Measurements from ENCODE around the gene HOXB8. TPM values are rescaled to one million over a fixed set of nuclear protein-coding genes. Genes with fewer than 3 reads are reported as not detected.

Gene HOXB8
- total and polyA plus RNA-seq, 2 experiments from 2014 or later = not detected

- H3K4me1 ChIP-seq (ENCODE audit: insufficient read depth) = peaks cover 76% of the 10 kb centered on the region
- no peaks in the 10 kb centered on the region for H3K36me3 Mint-ChIP-seq (ENCODE audit: low read depth)
- no peaks in the 10 kb centered on the region for H3K79me2 ChIP-seq (replicated peaks; ENCODE audit: insufficient read depth)
- no peak overlapping the region for H3K4me3 Mint-ChIP-seq
- H3K27ac ChIP-seq (ENCODE audit: low read depth) = no peak overlapping the region
- ATAC-seq = no peak
- H3K4me1 Mint-ChIP-seq = peaks cover 28% of the 10 kb centered on the region
- H3K9me3 Mint-ChIP-seq = no peaks in the 10 kb centered on the region; the same call in 2 of the 3 replicates
- no peak overlapping the region for H3K4me2 ChIP-seq
- H3K27me3 Mint-ChIP-seq (ENCODE audit: insufficient read depth, low read depth, poor library complexity) = no peaks in the 10 kb centered on the region
- H3K27ac Mint-ChIP-seq = no peak overlapping the region
- H3K36me3 ChIP-seq (ENCODE audit: insufficient read depth) = no peaks in the 10 kb centered on the region
- peaks cover 100% of the 10 kb centered on the region for H3K27me3 ChIP-seq (ENCODE audit: insufficient read depth)
- peaks cover 73% of the 10 kb centered on the region for H3F3A ChIP-seq (replicated peaks; ENCODE audit: low read depth)
- no peak for DNase-seq (ENCODE audit: low spot score)
- no peak overlapping the region for H2AFZ ChIP-seq
- H3K9me2 ChIP-seq (ENCODE audit: insufficient read depth) = no peaks in the 10 kb centered on the region
- peaks cover 70% of the 10 kb centered on the region for H4K20me1 ChIP-seq (replicated peaks; ENCODE audit: insufficient read depth)
- TF ChIP-seq ZNF331 (CRISPR knock-in tag; IDR thresholded peaks at IDR 0.05; ENCODE audit: low read depth) = no peak
- no peak for TF ChIP-seq ZNF114 (CRISPR knock-in tag; IDR thresholded peaks at IDR 0.05)
- TF ChIP-seq EZH2 (IDR thresholded peaks at IDR 0.05; ENCODE audit: low read depth, unreplicated experiment) = peak; percentile 61
- no peak for TF ChIP-seq REST (IDR thresholded peaks at IDR 0.05; ENCODE audit: unreplicated experiment)
- TF ChIP-seq NANOG (IDR thresholded peaks at IDR 0.05; ENCODE audit: borderline replicate concordance) = no peak
- TF ChIP-seq ZNF462 (CRISPR knock-in tag; IDR thresholded peaks at IDR 0.05) = no peak
- no peak overlapping the region for H3K4me3 ChIP-seq
Observed at GRCh38 chr17:48571826-48572417, 43.2 kb downstream of the HOXB8 start.
